Middle frontal gyrus (tissue), 1 donor: ENCODE results near the gene PHLDB1.
"Not testable (repeated sequence)": the region's sequence is repeated elsewhere in the genome, so short reads cannot be mapped to it uniquely, and the experiment has no call there.

Source experiments
- DNase-seq: peaks from one replicate; pipeline ENCODE4 v3.0.0-alpha.2; 2015; ENCODE audit warnings: low spot score; ENCODE audit errors: extremely low spot score

The PHLDB1 gene

DNA sequence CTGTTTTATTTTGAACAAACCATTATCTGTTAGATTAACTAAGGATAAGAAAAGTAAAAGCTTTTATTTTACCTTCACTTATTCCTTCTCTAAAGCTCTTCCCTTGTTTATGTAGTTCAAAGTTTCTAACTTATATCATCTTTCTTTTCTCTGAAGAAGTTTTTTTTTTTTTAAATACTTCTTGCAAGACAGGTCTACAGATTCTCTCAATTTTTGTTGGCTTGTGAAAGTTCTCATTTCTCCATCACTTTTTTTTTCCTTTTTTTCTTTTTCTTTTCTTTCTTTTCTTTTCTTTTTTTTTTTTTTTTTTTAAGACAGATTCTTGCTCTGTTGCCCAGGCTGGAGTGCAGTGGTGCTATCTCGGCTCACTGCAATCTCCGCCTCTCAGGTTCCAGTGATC, 76.8 kb downstream of the PHLDB1 start:
- no peak for DNase-seq

- DNase-seq, result no peak
Measured at GRCh38 chr11:118687906-118688305, 80.5 kb downstream of the PHLDB1 start.

- DNase-seq, result not testable (repeated sequence)
Measured at GRCh38 chr11:118688339-118688738, 80.9 kb downstream of the PHLDB1 start.

DNA sequence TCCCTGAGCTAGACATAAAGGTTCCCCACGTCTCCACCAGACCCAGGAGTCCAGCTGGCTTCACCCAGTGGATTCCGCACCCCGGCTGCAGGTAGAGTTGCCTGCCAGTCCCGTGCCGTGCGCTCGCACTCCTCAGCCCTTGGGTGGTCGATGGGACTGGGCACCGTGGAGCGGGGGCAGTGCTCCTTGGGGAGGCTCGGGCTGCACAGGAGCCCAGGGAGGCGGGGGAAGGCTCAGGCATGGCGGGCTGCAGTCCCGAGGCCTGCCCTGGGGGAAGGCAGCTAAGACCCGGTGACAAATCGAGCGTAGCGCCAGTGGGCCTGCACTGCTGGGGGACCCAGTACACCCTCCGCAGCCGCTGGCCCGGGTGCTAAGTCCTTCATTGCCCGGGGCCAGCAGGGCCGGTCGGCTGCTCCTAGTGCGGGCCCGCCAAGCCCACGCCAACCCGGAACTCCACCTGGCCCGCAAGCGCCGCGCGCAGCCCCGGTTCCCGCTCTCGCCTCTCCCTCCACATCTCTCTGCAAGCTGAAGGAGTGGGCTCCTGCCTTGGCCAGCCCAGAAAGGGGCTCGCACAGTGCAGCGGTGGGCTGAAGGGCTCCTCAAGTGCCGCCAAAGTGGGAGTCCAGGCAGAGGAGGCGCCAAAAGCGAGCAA, 81.6 kb downstream of the PHLDB1 start:
- DNase-seq, result no peak

DNA sequence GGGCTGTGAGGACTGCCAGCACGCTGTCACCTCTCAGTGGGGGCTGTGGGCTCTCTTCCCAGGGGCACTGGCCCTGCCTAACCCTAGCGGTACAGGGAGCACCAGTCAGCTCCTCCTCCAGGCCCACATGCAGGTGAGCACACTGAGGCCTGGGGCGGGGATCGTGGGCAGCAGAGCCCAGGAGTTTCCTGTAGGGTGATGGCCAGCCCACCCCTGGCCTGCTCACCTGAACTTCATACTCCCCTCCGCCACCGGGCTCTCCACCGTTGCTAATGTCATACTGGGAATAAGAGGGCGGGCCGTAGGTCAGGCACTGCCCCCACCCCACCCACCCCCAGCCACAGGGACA, 82.1 kb downstream of the PHLDB1 start:
- no peak for DNase-seq

DNA sequence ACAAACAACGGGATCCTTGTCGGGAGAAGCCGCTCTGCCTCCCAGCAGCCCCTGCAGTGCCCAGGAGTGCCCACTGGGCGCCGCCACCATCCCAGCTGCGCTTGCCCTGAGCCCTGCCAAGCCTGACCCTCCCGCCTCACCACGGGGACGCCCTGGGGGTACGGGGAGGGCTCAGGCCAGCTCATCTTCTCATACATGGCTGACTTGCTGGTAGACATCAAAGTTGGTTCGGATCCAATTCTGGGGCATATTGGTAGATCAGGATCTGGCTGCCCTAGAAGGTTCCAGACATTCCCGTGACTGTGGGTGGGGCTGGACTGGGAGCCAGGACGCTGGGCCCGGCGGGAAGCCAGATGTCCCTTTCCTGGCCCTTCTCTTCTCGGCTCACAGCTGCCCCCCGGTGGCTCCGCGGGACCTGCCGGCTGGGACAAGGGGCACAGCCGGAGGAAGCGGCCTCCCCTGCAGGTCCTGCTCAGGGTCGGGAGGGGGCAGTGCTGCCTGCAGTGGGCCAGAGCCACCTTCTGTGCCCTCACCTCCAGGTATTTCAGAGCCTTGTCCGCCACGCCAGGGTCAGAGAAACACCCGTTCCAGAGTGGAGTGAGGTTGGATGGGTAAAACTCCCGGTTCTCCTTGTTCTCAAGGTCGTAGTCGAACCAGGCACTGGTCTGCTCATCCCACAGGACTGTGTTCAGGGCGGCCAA, 82.6 kb downstream of the PHLDB1 start:
- peak; percentile 79 for DNase-seq

DNA sequence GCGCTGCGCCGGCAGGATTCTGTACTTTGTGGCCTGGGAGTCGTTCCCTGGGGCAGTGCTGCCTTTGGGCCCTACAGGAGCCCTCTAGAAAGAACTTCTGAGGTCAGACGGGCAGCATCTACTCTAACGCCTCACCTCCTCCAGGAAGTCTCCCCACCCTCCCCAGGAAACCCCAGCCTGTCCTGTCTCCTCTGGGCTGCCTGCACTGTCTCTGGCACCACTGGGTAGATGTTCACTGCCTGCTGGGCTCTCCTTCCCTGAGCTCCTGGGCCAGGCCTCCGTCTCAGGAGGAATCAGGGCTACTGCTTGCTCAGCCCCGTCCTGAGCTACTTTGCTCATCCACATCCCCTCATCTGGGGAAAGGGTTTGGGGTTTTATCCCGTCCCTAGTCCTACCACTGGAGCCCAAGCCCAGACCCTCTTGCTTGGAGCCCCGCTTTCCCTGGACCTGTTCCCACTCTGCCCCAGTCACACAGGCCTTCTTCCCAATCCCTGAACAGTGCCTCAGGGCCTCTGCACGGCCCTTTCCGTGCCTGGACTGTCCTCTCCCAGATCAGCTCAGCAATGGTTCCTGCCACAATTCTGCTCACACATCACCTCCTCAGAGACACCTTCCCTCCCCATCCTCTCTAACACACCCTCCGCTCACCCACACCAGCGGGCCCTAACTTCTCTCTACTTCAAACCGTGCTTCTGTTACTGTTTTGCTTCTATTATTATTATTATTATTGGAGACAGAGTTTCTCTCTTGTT, 83.3 kb downstream of the PHLDB1 start:
- no peak for DNase-seq

DNA sequence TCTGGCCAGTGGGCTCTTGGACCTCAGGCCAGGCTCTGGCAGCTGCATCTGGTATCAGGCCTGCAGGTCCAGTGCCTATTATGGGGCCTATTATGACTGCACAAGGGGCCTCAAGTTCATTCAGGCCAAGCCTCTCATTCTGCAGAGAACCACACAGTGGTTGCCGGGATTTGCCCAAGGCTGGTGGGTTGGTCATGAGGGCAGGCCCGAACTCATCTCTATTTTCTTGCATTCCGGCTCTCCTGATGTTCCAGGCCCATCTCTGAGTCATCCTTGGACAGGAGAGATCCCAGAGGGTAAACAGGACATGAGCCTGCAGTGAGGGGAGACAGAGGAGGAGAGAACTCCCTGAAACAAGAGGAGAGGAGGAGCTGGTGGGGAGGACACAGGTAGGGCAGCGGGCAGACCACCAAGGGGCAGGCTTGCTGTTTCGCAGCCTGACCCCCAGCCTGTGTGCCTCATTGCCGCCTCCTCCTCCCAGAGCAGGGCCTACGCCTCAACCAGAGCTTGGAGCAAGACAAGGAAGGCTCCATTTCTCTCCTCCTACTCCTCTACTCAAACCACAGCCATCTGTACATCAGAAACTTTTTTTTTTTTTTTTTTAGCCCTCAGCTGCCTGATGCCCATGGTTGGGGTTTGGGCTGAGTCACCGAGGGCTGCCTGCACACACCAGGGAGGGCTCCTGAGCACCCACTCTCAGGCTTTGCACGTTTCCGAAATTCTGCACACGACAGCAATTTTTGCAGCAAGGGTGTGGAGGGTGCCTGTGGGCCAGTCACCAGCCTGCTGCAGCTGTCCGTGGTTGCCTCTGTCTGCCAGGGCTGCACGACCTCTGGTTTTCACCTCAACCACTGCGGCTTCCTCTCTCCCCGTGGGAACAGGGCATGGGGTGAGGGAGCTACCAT, 84.8 kb downstream of the PHLDB1 start:
- DNase-seq, result no peak

GRCh38 chr11:118694185-118694584, 86.8 kb downstream of the PHLDB1 start:
- DNase-seq, result no peak

DNA sequence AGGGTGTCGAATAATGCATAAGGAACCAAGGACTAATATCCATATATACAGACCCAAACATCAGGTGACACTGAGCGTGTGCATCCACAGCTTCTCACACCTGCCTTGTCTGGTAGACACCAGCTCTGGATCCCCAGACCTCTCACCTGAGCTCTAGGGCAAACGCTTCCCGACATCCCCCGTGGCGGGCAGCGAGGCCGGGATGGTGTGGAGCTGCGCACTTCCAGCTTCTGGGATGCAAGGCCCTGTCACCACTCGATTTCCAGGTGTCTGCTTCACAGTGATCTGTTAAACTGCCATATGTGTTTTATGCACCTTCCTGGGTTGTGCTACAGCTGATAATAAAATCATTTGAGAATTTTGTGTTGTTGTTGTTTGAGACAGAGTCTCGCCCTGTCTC, 87.4 kb downstream of the PHLDB1 start:
- no peak for DNase-seq

DNA sequence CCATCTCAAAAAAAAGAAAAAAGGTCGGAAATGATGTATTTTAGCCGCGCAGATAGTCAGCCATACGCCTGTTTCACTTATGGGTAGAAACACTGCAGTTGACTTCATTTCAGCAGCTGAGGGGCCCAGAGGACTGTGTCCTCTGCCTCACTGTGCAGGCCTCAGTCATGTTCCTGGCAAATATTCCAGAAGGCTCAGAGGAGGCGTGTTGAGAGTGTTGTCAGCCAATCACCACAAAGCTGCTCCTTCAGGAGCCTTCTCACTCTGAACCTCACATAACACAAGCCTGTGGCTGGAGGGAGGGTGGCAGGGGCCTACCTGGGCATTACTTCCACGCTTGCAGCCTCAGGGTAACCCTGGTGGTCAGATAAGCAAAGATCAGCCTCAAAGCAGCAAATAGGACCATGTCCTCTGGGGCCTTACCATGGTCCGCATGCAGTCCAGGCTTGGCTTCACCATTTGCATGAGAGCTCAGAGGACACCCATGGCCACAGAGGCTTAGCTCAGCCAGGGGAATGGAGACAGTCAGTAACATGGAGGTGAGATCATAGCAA, 89.3 kb downstream of the PHLDB1 start:
- DNase-seq, result no peak

DNA sequence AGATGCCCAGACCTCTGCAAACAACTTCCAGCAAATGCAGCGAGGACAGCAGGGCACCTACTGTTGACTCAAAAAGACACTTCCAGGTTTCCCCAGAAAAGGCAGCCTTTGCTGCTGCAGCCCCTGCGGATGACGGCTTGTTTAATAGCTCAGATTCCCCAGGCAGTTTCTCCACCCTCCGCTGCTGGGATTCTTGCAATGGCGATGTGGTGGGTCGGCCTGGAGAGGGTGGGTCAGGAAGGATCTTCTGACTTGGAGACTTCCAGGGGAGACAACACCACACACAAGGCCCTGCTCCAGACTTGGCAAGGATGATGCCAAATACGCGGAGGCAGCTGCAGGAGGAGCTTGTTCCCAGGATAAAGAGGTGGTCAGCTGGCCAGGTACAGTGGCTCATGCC, 89.9 kb downstream of the PHLDB1 start:
- no peak for DNase-seq

DNA sequence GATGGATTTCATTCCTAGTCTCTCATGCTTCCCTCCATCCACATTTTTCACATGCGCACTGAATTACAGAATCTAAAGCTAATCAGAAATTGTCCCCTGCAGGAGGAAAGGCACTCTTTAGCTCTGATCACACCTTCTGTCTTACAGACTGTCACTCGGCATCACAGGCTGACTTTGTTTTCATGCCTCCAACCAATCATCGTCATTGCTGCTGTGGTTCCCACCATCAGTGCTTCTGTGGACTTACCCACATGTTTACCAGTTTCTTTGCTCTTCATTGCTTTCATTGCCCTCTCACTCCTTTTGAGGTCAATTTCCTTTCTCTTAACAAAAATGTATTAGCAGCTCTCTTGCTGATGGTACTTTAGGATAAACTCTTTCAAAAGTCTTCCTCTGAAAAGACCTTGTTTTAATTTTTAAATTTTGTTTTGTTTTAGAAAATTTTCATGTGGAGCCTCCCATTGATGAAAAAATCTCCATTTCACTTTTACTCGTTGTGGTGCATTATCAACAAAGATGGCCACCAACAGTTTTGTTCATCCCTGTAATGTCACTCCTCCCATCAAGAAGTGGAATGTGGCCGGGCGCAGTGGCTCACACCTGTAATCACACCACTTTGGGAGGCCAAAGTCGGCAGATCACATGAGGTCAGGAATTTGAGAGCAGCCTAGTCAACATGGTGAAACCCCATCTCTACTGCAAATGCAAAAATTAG, 92.2 kb downstream of the PHLDB1 start:
- no peak for DNase-seq

DNA sequence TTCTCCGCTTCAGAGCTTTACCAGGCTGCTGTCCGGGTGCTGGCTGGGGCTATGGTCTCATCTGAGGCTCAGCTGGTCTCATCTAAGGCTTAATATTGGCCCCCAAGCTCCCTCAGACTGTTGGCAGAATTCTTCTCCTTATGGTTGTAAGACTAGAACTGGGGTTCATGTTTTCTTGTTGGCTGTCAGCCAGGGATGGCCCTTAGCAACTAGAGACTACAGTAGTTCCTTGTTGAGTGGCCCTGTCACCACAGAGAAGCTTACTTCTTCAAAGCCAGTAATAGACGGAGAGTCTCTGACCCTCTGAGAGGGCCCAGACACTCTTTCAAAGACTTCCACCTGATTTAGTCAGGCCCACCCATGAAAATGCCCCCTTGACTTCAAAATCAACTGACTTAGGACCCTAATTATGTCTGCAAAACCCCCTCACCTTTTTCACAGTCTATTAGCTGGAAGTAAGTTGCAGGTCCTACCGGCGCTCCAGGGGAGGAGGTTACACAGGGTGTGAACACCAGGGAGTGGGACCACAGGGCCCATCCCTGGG, 96.2 kb downstream of the PHLDB1 start:
- no peak for DNase-seq

DNA sequence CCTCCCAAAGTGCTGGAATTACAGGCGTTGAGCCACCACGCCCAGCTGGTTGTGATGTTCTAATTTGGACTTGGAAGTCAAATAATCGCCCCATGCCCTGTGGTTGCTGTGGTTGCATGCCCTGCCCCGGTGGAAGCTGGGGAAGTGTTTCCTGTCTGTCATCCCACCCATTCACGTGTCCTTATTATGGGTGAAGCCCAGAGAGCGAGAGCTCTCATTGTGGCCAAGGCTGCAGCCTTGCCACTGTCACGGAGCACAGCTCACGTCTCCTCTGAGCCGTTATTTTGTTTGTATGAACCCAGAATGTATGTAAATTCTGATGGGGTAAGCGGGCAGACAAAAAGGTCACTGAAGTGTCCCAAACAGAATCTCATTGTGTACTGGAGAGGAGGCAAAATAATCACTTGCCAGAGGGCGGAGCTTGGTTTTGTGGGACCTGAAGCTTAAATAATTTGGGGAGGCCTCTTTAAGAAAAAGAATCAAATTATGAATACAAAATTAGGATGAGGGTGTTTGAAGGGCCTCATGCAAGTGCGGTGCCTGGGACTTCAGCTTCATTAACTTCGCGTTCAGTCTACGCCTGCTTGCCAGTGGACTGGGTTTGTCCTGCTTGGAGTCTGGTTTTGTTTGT, 97.8 kb downstream of the PHLDB1 start:
- DNase-seq, result no peak

- DNase-seq, result no peak
Measured at GRCh38 chr11:118705791-118706545, 98.6 kb downstream of the PHLDB1 start.

- DNase-seq, result no peak
Measured at GRCh38 chr11:118706546-118706825, 99.1 kb downstream of the PHLDB1 start.
